Suprapubic skin (tissue), 4 donors: ENCODE measurements around the gene ZBTB47.

Source experiments
- POLR2A ChIP-seq, 2 donors: fragments of 450-650 bp; IDR thresholded peaks; one replicate each; pipeline ENCODE4 v1.6.1; 2017; ENCODE audit warnings: antibody characterized with exemption in 2 of 2, mild to moderate bottlenecking in 2 of 2, moderate library complexity in 2 of 2
- POLR2AphosphoS5 ChIP-seq, 3 donors: sonication (generic); formaldehyde crosslinking; IDR thresholded peaks; one replicate each; pipeline ENCODE4 v1.6.1; 2017; ENCODE audit warnings: antibody characterized with exemption in 3 of 3
- TF ChIP-seq, protein P1 (sequence below), 2 donors: fragments of 200-600 bp in 1 of 2; fragments of 450-650 bp in 1 of 2; sonication (generic) in 1 of 2; IDR thresholded peaks; one replicate each; pipeline ENCODE4 v1.5.1; 2016 to 2019; ENCODE audit warnings: antibody characterized with exemption in 2 of 2, mild to moderate bottlenecking in 1 of 2, moderate library complexity in 1 of 2

DNA sequence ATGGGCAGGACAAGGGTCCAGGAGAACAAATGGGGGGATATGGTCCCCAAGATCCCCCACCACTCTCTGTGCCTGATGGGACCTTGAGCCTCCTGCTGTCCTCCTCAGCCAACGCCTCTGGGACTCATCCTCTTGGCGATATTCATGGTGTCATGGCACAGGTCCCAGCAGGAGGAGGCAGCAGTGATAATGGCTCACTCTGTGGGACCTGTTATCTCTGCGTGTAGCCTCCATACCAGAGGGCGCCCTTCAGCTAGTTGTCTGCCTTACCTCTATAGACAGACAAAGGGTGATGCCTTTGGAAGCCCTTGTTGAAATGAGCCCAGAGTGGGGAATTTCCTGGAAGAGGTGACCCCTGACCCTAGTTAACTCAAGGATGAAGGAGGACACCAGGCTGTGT is 7.4 kb downstream of the ZBTB47 start:
- no peak for TF ChIP-seq POLR2A (IDR thresholded peaks at IDR 0.05)
- TF ChIP-seq, protein P1, sequence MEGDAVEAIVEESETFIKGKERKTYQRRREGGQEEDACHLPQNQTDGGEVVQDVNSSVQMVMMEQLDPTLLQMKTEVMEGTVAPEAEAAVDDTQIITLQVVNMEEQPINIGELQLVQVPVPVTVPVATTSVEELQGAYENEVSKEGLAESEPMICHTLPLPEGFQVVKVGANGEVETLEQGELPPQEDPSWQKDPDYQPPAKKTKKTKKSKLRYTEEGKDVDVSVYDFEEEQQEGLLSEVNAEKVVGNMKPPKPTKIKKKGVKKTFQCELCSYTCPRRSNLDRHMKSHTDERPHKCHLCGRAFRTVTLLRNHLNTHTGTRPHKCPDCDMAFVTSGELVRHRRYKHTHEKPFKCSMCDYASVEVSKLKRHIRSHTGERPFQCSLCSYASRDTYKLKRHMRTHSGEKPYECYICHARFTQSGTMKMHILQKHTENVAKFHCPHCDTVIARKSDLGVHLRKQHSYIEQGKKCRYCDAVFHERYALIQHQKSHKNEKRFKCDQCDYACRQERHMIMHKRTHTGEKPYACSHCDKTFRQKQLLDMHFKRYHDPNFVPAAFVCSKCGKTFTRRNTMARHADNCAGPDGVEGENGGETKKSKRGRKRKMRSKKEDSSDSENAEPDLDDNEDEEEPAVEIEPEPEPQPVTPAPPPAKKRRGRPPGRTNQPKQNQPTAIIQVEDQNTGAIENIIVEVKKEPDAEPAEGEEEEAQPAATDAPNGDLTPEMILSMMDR (IDR thresholded peaks at IDR 0.05), result no peak
- no peak for TF ChIP-seq POLR2AphosphoS5 (IDR thresholded peaks at IDR 0.05)
